ENCODE results near the gene TNPO1. TPM values are rescaled to one million over a fixed set of nuclear protein-coding genes. Genes with fewer than 3 reads are reported as not detected.

Gene TNPO1
- total RNA-seq, 1 donor = 139 TPM

DNA sequence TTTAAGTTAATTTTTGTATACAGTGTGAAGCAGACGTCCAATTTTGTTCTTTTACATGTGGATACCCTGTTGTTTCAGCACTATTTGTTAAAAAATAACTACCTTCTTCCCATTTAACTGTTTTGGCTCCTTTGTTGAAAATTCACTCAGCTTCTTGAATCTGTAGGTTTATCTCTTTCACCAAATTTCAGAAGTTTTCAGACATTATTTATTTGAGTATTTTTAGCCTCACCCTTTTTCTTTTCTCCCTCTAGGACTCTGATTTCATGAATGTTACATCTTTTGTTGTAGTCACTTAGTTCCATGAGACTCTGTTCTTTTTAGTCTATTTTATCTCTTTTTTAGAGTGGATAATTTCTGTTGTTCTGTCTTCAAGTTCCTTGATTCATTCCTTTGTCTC is 4.6 kb upstream of the TNPO1 start:
- peaks cover 13% of the 10 kb centered on the region for H3K4me1 ChIP-seq (ENCODE audit: insufficient read depth, low read length)

DNA sequence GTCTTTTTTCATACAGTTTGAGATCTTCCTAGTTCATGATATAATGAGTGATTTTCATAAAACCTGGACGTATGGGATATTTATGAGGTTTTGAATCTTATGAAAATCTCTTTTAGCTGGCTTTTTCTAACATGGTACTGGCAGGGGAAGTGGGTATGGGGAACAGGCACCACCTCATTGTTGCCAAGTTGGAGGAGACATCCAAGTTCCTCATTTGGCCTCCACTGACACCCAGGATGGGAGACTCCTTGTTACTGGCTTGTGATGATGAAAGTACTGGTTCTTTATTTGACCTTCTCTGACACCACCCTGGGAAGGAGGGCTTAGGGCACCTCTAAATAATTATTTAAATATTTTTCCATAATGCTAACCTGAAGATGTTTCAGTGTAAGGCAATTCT is 4.0 kb upstream of the TNPO1 start:
- no peak overlapping the region for H3K4me3 ChIP-seq (ENCODE audit: low read length)
- peaks cover 17% of the 10 kb centered on the region for H3K4me1 ChIP-seq (ENCODE audit: insufficient read depth, low read length)

More for the DNA sequence above, 4.6 kb upstream of the TNPO1 start:
- Histone ChIP-seq H3K9me3 (ENCODE audit: low read depth, low read length) (no peaks in the 10 kb centered on the region), H3K4me3 (ENCODE audit: low read length) (no peak overlapping the region), H3K27me3 (ENCODE audit: insufficient read depth, low read length) (peaks cover 16% of the 10 kb centered on the region)

DNA sequence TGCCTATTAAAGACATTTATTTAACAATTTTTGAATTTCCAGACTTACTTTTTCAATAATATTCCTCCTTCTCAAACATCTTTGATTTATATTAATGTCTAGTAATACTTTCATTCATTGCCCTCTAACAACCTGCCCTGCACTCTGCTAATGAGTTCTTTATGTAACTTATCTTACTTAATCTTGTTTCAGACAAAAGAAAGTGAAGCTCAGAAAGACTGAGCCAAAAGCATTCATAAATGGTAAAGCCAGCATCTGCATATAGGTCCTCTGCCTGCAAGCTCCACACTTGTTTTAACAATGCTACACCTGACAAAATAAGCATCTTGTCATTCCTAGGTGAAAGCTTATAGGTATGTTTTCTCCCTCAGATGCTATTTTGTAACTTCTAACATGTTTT is 2.4 kb upstream of the TNPO1 start:
- H3K27me3 ChIP-seq (ENCODE audit: insufficient read depth, low read length) = peaks cover 16% of the 10 kb centered on the region
- no peaks in the 10 kb centered on the region for H3K9me3 ChIP-seq (ENCODE audit: low read depth, low read length)
- no peak overlapping the region for H3K4me3 ChIP-seq (ENCODE audit: low read length)
- H3K4me1 ChIP-seq (ENCODE audit: insufficient read depth, low read length) = peaks cover 30% of the 10 kb centered on the region

More for the DNA sequence above, 4.0 kb upstream of the TNPO1 start:
- no peaks in the 10 kb centered on the region for H3K9me3 ChIP-seq (ENCODE audit: low read depth, low read length)
- peaks cover 16% of the 10 kb centered on the region for H3K27me3 ChIP-seq (ENCODE audit: insufficient read depth, low read length)

DNA sequence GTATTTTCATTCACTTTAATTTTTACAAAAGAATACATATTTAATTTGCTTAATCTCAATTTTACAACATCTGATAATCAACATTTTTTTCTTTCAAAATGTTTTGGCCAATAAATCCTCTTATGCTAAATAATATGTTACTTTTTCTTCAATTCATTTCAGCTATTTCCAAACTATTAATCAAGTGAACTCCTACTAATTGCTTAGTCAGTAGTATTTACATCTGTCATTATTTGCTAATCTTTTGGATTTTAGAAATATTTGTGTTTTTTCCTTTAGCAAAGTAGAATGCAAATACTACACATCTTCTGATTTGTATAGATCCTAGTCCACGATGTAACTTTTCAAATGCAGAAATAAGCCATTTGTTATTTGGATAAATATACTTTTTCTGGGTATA is 1.6 kb upstream of the TNPO1 start:
- Histone ChIP-seq H3K27me3 (ENCODE audit: insufficient read depth, low read length) (peaks cover 16% of the 10 kb centered on the region), H3K4me1 (ENCODE audit: insufficient read depth, low read length) (peaks cover 31% of the 10 kb centered on the region), H3K9me3 (ENCODE audit: low read depth, low read length) (no peaks in the 10 kb centered on the region), H3K4me3 (ENCODE audit: low read length) (no peak overlapping the region)

DNA sequence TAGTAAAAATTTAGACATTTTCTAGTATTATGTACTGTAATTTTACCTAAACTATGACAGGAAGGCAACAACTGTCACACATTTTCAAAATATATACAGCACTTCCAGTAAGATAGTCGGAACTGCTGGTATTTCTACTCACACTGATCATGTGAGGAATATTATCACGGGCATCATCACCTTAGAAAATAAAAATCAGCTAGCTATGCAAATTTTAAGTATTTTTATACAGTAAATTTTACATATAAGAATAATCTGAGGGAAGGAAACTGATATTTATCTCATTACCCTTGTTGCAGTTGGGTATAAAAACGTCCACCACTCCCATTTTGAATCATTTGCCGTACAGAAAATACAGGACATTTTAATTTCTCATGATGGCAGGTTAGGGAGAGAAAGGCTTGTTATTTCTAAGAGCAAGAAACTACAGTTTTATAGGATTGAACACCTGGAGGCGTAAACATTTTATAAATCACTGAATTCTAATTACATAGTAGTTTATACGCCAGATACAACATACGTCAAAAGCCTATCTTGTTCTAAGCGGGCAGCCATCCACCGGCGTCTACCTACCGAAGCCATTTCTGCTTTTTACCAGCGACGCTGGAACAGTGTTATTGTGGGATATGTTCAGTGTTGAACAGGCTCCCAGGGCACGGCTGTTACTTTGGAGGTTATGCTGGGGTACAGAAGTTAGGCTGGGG is 729 bp upstream of the TNPO1 start:
- Histone ChIP-seq H3K27me3 (ENCODE audit: insufficient read depth, low read length) (peaks cover 16% of the 10 kb centered on the region), H3K4me1 (ENCODE audit: insufficient read depth, low read length) (peaks cover 31% of the 10 kb centered on the region), H3K9me3 (ENCODE audit: low read depth, low read length) (no peaks in the 10 kb centered on the region), H3K4me3 (ENCODE audit: low read length) (peak overlapping the region; percentile 83)

DNA sequence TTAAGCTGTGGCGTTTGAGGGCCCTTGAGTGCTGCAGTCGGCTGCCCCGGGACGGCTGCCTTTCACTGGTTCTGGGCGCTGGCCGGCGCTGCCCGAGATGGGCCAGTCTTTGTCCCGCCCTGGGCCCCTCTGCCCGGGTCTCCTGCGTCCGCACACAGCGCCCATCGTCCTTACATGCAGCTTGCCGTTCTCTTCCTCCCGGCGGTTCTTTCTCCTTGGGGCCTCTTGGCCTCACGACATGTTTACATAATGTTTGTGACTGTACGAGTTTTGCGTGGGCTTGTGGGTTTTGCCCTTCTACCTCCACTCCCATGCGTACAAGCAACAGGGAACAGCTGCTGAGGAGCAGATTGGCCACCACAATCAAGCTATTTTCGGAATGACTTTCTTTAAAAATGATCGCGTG is 618 bp downstream of the TNPO1 start:
- Histone ChIP-seq H3K4me1 (ENCODE audit: insufficient read depth, low read length) (peaks cover 31% of the 10 kb centered on the region), H3K4me3 (ENCODE audit: low read length) (peak overlapping the region; percentile 83), H3K27me3 (ENCODE audit: insufficient read depth, low read length) (peaks cover 7% of the 10 kb centered on the region)

DNA sequence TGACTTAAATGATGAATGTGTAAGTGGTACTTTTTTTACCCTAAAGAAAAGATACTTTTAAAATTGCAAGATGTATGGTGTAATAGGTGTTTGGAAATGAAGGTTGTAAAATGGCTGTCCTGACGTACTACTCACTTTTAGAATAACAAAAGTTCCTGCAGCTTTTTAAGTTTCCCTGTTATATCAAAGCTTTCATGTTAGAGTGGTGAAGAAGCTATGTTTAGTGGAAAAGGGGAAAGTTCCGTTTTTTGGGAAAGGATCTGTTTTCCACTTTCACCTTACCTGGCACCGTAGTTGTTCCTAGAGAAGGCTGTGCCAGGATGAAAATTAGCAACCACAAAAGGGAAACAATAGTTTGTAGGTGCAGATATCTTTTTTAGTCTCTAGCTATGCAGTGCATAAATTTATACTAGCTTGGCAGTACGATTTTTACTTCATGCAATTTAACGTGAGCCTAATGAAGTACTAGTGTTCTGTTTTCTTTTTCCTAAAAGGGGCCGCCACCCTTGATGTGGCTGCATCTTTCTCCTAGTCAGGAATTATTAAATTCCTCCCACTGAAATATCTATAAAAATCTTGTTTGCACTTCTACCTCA is 1.3 kb downstream of the TNPO1 start:
- Histone ChIP-seq H3K4me1 (ENCODE audit: insufficient read depth, low read length) (peaks cover 33% of the 10 kb centered on the region), H3K4me3 (ENCODE audit: low read length) (no peak overlapping the region), H3K9me3 (ENCODE audit: low read depth, low read length) (no peaks in the 10 kb centered on the region), H3K27me3 (ENCODE audit: insufficient read depth, low read length) (peaks cover 2% of the 10 kb centered on the region)

More for the DNA sequence above, 618 bp downstream of the TNPO1 start:
- no peaks in the 10 kb centered on the region for H3K9me3 ChIP-seq (ENCODE audit: low read depth, low read length)

DNA sequence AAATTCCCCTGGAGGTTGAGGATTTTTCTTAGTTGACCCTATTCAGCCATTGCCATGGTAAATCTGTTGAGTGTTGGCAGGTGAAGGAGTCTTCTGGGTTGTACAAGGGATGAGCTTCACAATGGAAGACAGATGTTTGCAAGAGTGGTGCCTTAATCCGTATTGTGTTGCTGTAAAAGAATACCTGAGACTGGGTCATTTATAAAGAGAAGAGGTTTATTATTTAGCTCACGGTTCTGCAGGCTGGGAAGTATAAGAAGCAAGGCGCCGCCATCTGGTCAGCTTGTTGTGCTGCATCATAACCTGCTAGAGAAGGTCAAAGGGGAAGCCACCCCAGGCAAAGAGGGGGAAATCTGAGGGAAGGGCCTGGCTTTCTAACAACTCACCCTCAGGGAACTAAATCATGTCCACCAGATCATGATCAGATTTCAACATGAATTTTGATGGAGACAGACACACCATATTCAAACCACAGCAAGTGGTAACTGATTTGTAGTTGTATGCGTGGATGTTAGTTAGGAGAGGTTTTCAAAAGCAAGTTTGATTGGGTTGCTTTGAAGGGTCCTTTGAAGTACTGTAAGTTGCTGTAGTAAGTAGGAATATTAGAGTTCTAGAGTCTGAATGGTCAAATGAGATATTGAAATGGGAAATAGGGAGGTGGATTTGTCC is 2.5 kb downstream of the TNPO1 start:
- H3K27me3 ChIP-seq (ENCODE audit: insufficient read depth, low read length) = no peaks in the 10 kb centered on the region
- no peak overlapping the region for H3K4me3 ChIP-seq (ENCODE audit: low read length)
- H3K4me1 ChIP-seq (ENCODE audit: insufficient read depth, low read length) = peaks cover 32% of the 10 kb centered on the region
- H3K9me3 ChIP-seq (ENCODE audit: low read depth, low read length) = no peaks in the 10 kb centered on the region

DNA sequence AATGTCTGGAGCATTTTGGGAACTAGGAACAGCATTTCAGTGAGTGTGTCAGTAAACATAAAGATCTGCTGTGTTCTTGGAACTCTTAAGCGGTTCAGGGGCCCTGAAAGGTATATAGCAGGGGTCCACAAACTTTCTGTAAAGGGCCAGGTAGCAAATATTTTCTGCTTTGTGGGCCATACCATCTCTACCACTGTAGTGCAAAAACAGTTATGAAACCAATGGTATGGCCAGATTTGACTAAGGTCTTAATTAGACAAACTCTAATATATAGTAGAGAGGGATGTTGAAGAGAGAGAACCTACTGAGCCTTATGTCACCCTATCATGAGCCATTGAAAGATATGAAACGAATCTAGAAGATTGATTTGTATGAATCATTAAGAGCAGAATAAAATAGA is 5.3 kb downstream of the TNPO1 start:
- H3K9me3 ChIP-seq (ENCODE audit: low read depth, low read length) = no peaks in the 10 kb centered on the region
- no peaks in the 10 kb centered on the region for H3K27me3 ChIP-seq (ENCODE audit: insufficient read depth, low read length)
- H3K4me1 ChIP-seq (ENCODE audit: insufficient read depth, low read length) = peaks cover 25% of the 10 kb centered on the region
- no peak overlapping the region for H3K4me3 ChIP-seq (ENCODE audit: low read length)

DNA sequence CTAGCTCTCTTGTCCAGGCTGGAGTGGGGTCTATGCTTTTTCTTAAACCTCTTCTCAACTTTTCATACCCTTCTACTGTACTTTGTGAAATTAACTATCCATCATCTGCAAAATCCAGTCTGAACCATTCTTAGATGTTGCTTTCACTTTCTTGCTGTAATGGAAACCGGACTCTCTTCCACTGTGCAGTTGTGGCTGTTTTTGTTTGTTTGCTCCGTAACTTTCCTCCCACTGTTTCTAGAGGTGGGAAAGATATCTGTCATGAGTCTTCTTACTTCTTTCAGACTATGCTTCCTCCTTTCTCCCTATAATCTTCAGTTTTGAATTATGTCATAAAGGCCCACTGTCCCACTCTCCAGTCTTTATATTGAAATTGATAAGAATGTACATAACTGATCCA is 6.5 kb downstream of the TNPO1 start:
- H3K9me3 ChIP-seq (ENCODE audit: low read depth, low read length) = no peaks in the 10 kb centered on the region
- no peak overlapping the region for H3K4me3 ChIP-seq (ENCODE audit: low read length)
- peaks cover 16% of the 10 kb centered on the region for H3K4me1 ChIP-seq (ENCODE audit: insufficient read depth, low read length)
- H3K27me3 ChIP-seq (ENCODE audit: insufficient read depth, low read length) = no peaks in the 10 kb centered on the region

DNA sequence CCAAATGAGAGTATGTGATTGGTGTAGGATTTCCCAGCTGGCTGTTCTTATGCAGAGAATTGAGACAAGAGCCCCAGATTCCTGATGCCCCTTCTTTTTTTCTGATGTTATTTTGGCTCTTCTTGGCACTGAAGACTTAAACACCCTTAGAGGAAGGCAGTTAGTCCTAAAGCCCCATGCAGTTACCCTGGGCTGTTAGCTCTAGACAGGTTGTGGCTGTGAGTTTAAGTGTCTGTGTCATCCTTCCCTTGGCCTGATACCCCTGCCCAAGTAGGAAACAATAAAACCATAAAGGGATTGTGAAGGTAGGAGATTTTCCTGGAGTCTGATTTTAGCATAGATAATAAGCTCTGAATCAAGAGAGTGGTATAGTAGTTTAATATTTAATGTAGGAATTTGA is 13.2 kb downstream of the TNPO1 start:
- Histone ChIP-seq H3K4me3 (ENCODE audit: low read length) (no peak overlapping the region), H3K27me3 (ENCODE audit: insufficient read depth, low read length) (no peaks in the 10 kb centered on the region), H3K4me1 (ENCODE audit: insufficient read depth, low read length) (no peaks in the 10 kb centered on the region), H3K9me3 (ENCODE audit: low read depth, low read length) (no peaks in the 10 kb centered on the region)

DNA sequence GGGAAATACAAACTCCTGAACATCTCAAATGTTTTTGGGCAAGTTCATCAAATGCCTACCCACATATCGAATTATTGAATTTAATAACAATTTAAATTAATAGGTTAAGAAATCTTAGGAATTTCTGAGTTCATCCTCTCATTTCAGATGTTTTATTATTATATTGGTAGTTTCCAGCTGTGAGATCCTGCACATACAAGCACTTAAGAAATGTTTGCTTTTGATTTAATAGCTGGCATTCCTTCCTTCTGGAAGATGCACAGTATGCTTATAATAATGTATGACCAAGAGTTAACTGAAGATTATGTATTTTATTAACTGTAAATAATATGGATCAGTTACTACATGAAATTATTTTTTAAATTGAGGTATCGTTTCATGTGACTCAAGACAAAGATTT is 13.9 kb downstream of the TNPO1 start:
- H3K4me1 ChIP-seq (ENCODE audit: insufficient read depth, low read length) = peaks cover 2% of the 10 kb centered on the region
- H3K9me3 ChIP-seq (ENCODE audit: low read depth, low read length) = no peaks in the 10 kb centered on the region
- no peak overlapping the region for H3K4me3 ChIP-seq (ENCODE audit: low read length)
- no peaks in the 10 kb centered on the region for H3K27me3 ChIP-seq (ENCODE audit: insufficient read depth, low read length)

DNA sequence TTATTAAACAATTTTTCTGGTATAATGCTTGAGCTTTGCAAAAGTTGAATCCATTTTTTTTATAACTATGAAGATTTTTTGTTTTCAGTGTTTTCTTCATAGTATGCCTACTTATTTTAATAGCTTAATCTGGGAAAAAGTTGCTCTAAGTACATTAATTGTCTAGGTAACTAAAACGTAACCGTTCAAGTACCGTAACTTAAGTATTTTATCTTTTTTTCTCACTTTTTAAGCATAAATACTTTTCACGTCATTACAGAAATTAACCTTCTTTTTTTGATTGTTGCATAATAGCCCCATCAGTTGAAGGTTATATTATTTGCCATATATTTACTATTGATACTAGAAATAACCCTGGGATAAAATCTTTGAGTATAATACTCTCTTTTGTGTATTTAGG is 15.2 kb downstream of the TNPO1 start:
- Histone ChIP-seq H3K27me3 (ENCODE audit: insufficient read depth, low read length) (no peaks in the 10 kb centered on the region), H3K9me3 (ENCODE audit: low read depth, low read length) (no peaks in the 10 kb centered on the region), H3K4me3 (ENCODE audit: low read length) (no peak overlapping the region), H3K4me1 (ENCODE audit: insufficient read depth, low read length) (peaks cover 12% of the 10 kb centered on the region)

DNA sequence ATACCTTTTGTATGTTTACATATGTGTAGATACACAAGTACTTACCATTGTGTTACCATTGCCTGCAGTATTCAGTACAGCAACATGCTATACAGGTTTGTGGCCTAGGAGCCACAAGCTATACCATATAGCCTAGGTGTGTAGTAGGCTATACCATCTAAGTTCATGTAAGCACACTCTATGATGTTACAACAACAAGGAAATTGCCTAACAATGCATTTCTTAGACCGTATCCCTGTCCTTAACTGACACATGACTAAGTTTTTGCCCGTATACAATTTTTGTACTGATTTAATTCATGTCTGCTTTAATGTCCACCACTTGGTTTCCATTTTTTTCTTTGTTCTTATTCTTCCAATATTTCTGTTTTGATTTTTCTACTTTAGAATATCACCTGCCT is 18.5 kb downstream of the TNPO1 start:
- Histone ChIP-seq H3K4me1 (ENCODE audit: insufficient read depth, low read length) (peaks cover 12% of the 10 kb centered on the region), H3K4me3 (ENCODE audit: low read length) (no peak overlapping the region), H3K9me3 (ENCODE audit: low read depth, low read length) (no peaks in the 10 kb centered on the region), H3K27me3 (ENCODE audit: insufficient read depth, low read length) (no peaks in the 10 kb centered on the region)

DNA sequence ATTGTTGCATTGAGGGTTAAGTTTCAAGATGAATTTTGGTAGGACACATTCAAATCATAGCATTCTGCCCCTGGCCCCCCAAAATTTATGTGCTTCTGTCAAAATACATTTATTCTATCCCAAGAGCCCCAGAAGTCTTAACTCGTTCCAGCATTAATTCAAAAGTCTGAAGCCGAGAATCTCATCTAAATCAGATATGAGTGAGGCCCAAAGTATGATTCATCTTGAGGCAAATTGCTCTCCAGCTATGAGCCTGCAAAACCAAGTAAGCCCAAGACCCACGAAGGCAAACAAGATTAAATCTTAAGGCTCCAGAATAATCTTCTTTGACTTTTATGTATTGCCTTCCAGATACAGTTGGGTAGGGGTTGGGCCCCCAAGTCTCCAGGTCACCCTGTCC is 19.2 kb downstream of the TNPO1 start:
- Histone ChIP-seq H3K9me3 (ENCODE audit: low read depth, low read length) (no peaks in the 10 kb centered on the region), H3K4me1 (ENCODE audit: insufficient read depth, low read length) (peaks cover 12% of the 10 kb centered on the region), H3K27me3 (ENCODE audit: insufficient read depth, low read length) (no peaks in the 10 kb centered on the region), H3K4me3 (ENCODE audit: low read length) (no peak overlapping the region)
